ENCODE results near the gene RSPH9.

DNA sequence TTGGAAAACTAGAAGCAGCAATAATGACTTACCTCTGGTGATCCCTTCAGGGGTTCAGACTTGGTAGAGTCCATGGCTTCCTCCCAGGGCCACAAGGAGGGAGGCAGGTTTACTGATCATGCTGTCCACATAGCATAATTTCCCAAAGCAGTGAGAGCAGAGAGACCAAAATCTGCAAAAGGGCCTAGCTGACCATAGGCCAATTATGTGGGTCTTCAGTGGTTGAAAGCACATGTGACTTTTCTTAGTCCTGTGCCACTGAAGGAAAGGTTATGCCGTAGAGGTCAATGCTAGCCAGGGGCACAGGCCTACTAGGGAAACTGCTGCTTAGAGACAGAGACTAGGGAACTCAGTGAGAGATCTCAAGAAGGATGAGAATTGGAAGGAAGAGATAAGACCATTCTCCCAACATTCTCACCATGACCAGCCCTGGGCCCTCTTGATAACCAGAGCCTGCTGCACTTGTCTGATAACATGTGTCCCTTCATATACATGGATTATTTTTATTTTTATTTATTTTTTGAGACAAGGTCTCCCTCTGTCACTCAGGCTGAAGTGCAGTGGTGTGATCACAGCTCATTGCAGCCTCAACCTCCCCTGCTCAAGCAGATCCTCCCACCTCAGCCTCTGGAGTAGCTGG is 13.7 kb upstream of the RSPH9 start:
- TF ChIP-seq, protein P1, sequence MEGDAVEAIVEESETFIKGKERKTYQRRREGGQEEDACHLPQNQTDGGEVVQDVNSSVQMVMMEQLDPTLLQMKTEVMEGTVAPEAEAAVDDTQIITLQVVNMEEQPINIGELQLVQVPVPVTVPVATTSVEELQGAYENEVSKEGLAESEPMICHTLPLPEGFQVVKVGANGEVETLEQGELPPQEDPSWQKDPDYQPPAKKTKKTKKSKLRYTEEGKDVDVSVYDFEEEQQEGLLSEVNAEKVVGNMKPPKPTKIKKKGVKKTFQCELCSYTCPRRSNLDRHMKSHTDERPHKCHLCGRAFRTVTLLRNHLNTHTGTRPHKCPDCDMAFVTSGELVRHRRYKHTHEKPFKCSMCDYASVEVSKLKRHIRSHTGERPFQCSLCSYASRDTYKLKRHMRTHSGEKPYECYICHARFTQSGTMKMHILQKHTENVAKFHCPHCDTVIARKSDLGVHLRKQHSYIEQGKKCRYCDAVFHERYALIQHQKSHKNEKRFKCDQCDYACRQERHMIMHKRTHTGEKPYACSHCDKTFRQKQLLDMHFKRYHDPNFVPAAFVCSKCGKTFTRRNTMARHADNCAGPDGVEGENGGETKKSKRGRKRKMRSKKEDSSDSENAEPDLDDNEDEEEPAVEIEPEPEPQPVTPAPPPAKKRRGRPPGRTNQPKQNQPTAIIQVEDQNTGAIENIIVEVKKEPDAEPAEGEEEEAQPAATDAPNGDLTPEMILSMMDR (IDR thresholded peaks at IDR 0.05; ENCODE audit: insufficient read depth, low read depth, low read length) = no peak
- no peak for TF ChIP-seq EZH2 (IDR thresholded peaks at IDR 0.05; ENCODE audit: insufficient read depth, low read length)
